GM18951 (cell line): ENCODE results near the gene DAAM1.

Source experiments
- POLR2A ChIP-seq: IDR thresholded peaks from 4 replicates; pipeline ENCODE4 v1.6.1; 2011; ENCODE audit warnings: mild to moderate bottlenecking; ENCODE audit not compliant: insufficient read length, insufficient read depth; ENCODE audit errors: extremely low read depth
- in situ Hi-C: fragments of 300-500 bp; cut with MboI; formaldehyde crosslinking; loops from one replicate; pipeline ENCODE4 v1.12.0; 2022; ENCODE audit warnings: low sequenced_read_pairs, mixed read lengths, inconsistent platforms; ENCODE audit not compliant: unreplicated experiment

The DAAM1 gene

DNA sequence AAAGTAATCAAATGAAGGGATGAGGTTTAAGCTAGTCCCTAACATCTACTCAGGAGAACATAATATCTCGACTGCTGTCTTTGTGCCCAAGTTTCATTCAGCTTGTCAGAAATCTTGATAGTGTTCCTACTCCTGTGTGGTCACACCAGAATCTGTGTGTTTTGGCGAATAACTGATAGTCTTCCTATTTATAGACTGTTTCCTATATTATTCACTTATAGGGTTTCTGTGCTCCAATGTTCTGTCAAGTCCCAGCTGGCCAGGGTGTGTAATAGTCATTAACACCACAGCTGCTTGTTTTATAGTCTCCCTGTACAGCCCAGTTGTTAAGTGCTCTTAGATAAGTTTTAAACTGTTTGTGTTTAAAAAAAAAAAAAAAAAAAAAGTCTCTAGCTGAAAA lies 230.8 kb downstream of the DAAM1 start:
- in situ Hi-C loops, result no loop called here
- TF ChIP-seq POLR2A, result no peak
